ENCODE measurements around the gene HACD4.

DNA sequence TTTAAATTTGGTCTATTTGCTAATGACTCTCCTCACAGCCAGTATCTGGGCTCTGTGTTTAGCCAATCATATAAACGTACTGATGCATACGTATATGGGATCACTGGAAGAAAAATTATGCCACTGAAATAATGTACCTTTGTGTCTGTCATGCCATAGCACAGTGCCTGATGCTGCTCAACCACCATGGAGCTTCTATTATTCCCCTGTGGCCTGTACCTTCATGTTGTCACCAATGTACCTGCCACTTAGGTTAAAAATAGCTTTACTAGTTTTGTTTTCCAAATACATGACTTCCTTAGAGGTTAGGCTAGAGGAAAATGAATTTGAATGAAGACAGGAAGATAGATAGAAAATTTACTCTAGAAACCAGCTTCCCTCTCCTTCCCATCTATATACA lies 34.6 kb downstream of the HACD4 start:
- no peak for TF ChIP-seq POLR2A (IDR thresholded peaks at IDR 0.05)
- TF ChIP-seq, protein P1, sequence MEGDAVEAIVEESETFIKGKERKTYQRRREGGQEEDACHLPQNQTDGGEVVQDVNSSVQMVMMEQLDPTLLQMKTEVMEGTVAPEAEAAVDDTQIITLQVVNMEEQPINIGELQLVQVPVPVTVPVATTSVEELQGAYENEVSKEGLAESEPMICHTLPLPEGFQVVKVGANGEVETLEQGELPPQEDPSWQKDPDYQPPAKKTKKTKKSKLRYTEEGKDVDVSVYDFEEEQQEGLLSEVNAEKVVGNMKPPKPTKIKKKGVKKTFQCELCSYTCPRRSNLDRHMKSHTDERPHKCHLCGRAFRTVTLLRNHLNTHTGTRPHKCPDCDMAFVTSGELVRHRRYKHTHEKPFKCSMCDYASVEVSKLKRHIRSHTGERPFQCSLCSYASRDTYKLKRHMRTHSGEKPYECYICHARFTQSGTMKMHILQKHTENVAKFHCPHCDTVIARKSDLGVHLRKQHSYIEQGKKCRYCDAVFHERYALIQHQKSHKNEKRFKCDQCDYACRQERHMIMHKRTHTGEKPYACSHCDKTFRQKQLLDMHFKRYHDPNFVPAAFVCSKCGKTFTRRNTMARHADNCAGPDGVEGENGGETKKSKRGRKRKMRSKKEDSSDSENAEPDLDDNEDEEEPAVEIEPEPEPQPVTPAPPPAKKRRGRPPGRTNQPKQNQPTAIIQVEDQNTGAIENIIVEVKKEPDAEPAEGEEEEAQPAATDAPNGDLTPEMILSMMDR (IDR thresholded peaks at IDR 0.05), result no peak
